ENCODE results near the gene DMBX1. TPM values are rescaled to one million over a fixed set of nuclear protein-coding genes. Genes with fewer than 3 reads are reported as not detected.

The DMBX1 gene
- total and polyA plus RNA-seq, 2 of the 4 experiments (the other 2 are of a cell fraction): not detected

GRCh38 chr1:46527474-46528296 lies 38.0 kb downstream of the DMBX1 start:
- ChIA-PET POLR2A (ENCODE audit: unreplicated experiment) (no interaction called here), CTCF (interaction anchor here (1.0 to 2.2 kb wide), 4 partner anchors 51 to 88 kb away, joined by 3 to 12 read pairs (median 4); no protein-coding TSS in a partner anchor)
- no peak overlapping the region for H2AK9ac ChIP-seq (replicated peaks; ENCODE audit: low read depth, low read length, poor library complexity)
- no peak overlapping the region for H2BK5ac ChIP-seq (ENCODE audit: low read depth, low read length, poor library complexity, severe bottlenecking)
- H3K36me3 ChIP-seq (ENCODE audit: control insufficient read depth, insufficient read depth, low read length): no peaks in the 10 kb centered on the region
- H3K27me3 ChIP-seq (ENCODE audit: control insufficient read depth, insufficient read depth, low read length): peaks cover 57% of the 10 kb centered on the region
- DNase-seq: peak; percentile 66
- in situ Hi-C loops (cut with MboI; ENCODE audit: low sequenced_read_pairs): loop anchor here (5.0 kb wide), 3 partner anchors 50 to 120 kb away; no protein-coding TSS in a partner anchor
- intact Hi-C loops (cut with micrococcal nuclease): loop anchor here (1.0 kb wide), 5 partner anchors 50 to 198 kb away; no protein-coding TSS in a partner anchor
- H4K20me1 ChIP-seq (ENCODE audit: insufficient read depth, low read length): no peaks in the 10 kb centered on the region
- no peak overlapping the region for H3K4ac ChIP-seq (ENCODE audit: low read depth, low read length)
- H2BK20ac ChIP-seq (ENCODE audit: low read depth, low read length): no peak overlapping the region
- no peak overlapping the region for H4K8ac ChIP-seq (ENCODE audit: low read depth in 2 of 2, low read length in 2 of 2)
- H2AFZ ChIP-seq (replicated peaks; ENCODE audit: low read length, poor library complexity): peak overlapping the region; percentile 58
- H2AK5ac ChIP-seq (ENCODE audit: low read depth, low read length): no peak overlapping the region
- no peak overlapping the region for H3K18ac ChIP-seq (ENCODE audit: low read depth, low read length)
- H3K9ac ChIP-seq (ENCODE audit: low read depth, low read length): no peak overlapping the region
- no peak overlapping the region for H2BK120ac ChIP-seq (ENCODE audit: low read depth, low read length)
- H4K5ac ChIP-seq (ENCODE audit: low read depth, low read length): no peak overlapping the region
- H3K23ac ChIP-seq (ENCODE audit: low read depth, low read length): no peak overlapping the region
- no peak overlapping the region for H3K4me3 ChIP-seq (ENCODE audit: insufficient read depth, low read depth, low read length)
- no peaks in the 10 kb centered on the region for H3K79me1 ChIP-seq (ENCODE audit: low read depth in 1 of 2, low read length in 2 of 2)
- dilution Hi-C loops (cut with HindIII; ENCODE audit: low sequenced_read_pairs, unreplicated experiment): no loop called here
- TF ChIP-seq CHD1 (IDR thresholded peaks at IDR 0.05; ENCODE audit: low read depth, low read length) (no peak), RAD21 (IDR thresholded peaks at IDR 0.05; ENCODE audit: low read length) (peak; percentile 99), CTCF (conservative IDR thresholded peaks at IDR 0.05; ENCODE audit: low read depth, low read length) (peak; percentile 98), NFE2L2 (IDR thresholded peaks at IDR 0.05; ENCODE audit: low read depth, low read length) (no peak), RCOR1 (IDR thresholded peaks at IDR 0.05; ENCODE audit: insufficient replicate concordance, low read length) (no peak), USF2 (IDR thresholded peaks at IDR 0.05; ENCODE audit: low read depth, low read length) (no peak), SMC3 (IDR thresholded peaks at IDR 0.05; ENCODE audit: low read depth, low read length) (peak; percentile 100), MAFK (IDR thresholded peaks at IDR 0.05; ENCODE audit: low read depth, low read length) (no peak), POLR2A (IDR thresholded peaks at IDR 0.05; ENCODE audit: low read depth, low read length) (peak; percentile 55; the same call in 1 of the 2 replicates)
- H3K9me1 ChIP-seq (ENCODE audit: insufficient read depth, low read length): no peaks in the 10 kb centered on the region
- no peak overlapping the region for H3K27ac ChIP-seq (ENCODE audit: insufficient read depth, low read length)
- no TSS peak for BruUV-seq (replicated peaks)
- peak; percentile 90 for ATAC-seq (ENCODE audit: low read depth)
- WGBS, 2 experiments (ENCODE audit: extremely low coverage in 2 of 2, insufficient read length in 1 of 2): no CpG with 5 or more reads among the region's 3 CpGs
- H2BK15ac ChIP-seq (ENCODE audit: low read depth, low read length): no peak overlapping the region
- H3K14ac ChIP-seq (replicated peaks; ENCODE audit: low read depth, low read length): no peak overlapping the region
- H3K9me3 ChIP-seq (ENCODE audit: control insufficient read depth, insufficient read depth, low read length): no peaks in the 10 kb centered on the region
- H3K56ac ChIP-seq (ENCODE audit: extremely low read depth, insufficient read depth, low read length): no peak overlapping the region
- no peak overlapping the region for H4K91ac ChIP-seq (ENCODE audit: insufficient read depth, low read depth, low read length)
- H3K4me2 ChIP-seq (ENCODE audit: low read depth, low read length): no peak overlapping the region
- H3K4me1 ChIP-seq (ENCODE audit: control insufficient read depth, insufficient read depth, low read length): peaks cover 3% of the 10 kb centered on the region; the same call in 1 of the 2 replicates
